GM08714 (cell line): ENCODE data around the gene ASPG.

Source experiments
- H3K4me3 ChIP-seq: fragments of 200-500 bp; sonication (Bioruptor generic); 2 replicates; pipeline ENCODE4 v1.5.1; 2014; ENCODE audit warnings: mild to moderate bottlenecking, low read length, inconsistent platforms
- ZNF274 ChIP-seq: IDR thresholded peaks from 2 replicates; pipeline ENCODE4 v1.6.1; 2012; ENCODE audit warnings: mild to moderate bottlenecking, low read depth, low read length

Gene ASPG

DNA sequence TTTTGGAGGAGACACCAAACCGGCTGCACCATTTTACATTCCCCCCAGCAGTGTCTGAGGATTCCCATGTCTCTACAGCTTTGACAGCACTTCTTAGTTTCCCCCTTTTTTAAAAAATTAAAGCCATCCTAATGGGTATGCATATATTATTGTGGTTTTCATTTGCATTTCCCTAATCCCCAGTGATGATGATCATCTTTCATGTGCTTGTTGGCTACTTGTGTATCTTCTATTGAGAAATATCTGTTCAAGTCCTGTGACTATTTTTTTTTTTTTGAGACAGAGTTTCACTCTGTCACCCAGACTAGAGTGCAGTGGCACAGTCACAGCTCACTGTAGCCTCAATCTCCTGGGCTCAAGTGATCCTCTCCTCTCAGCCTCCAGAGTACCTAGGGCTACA lies 23.2 kb upstream of the ASPG start:
- H3K4me3 ChIP-seq = no peak overlapping the region
- no peak for TF ChIP-seq ZNF274

DNA sequence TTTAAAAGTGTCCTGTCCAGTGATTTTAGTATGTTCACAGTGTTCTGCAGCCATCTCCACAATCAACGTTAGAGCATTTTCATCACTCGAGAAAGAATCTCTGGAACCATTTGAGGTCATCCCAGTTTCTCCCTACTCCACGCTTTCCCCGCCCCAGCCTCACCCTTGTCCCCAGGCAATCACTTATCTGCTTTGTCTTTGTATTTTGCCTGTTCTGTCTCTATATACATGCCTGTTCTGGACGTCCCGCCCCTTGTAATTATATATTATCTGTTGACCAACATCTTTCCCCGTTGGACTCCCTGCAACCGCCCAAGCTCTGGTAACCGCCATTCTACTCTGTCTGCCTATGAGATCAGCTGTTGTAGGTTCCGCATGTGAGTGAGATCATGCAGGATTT lies 21.5 kb upstream of the ASPG start:
- H3K4me3 ChIP-seq = no peak overlapping the region
- no peak for TF ChIP-seq ZNF274

DNA sequence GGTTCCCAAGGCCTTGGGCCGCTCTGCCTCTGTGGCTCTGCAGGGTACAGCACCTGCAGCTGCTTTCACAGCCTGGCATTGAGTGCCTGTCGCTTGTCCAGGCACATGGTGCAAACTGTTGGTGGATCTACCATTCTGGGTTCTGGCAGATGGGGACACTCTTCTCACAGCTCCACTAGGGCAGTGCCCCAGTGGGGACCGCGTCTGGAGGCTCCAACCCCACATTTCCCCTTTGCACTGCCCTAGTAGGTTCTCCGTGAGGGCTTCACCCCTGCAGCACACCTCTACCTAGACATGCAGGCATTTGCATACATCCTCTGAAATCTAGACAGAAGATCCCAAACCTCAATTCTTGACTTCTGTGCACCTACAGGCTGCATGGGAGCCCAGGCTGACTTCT lies 19.2 kb upstream of the ASPG start:
- no peak for TF ChIP-seq ZNF274
- no peak overlapping the region for H3K4me3 ChIP-seq

DNA sequence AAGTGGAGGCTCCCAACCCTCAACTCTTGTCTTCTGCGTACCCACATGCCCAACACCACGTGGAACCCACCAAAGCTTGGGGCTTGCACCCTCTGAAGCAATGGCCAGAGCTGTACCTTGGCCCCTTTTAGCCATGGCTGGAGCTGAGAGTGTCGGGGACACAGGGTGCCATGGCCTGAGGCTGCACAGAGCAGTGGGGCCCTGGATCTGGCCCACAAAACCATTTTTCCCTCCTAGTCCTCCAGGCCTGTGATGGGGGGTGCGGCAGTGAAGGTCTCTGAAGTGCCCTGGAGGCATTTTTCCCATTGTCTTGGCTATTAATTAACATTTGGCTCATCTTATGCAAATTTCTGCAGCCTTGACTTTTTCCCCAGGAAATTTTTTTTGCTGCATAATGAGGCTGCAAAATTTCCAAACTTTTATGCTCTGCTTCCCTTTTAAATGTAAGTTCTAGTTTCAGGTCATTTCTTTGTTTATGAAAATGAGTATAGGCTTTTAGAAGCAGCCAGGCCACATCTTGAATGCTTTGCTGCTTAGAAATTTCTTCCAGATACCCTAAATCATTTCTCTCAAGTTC lies 18.7 kb upstream of the ASPG start:
- H3K4me3 ChIP-seq = no peak overlapping the region

DNA sequence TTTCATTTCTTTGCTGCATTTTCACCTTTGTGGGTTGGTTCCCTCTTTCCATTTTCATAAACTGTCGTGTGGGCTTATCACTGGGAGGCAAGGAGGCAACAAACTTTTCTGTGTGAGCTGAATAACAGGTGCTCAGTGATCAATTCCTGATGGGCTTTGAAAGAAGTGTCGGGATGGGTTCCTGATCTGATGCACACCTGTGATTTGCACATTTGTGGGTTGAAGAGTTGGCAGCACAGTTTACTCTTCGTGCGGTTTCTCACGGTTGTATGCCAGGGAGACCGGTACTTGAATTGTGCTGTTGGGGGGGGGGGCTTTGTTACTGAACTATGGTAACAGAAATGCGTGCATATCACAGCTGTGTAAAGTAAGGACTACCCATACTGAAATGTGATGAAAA lies 16.0 kb upstream of the ASPG start:
- no peak for TF ChIP-seq ZNF274
- no peak overlapping the region for H3K4me3 ChIP-seq

More for the DNA sequence above, 18.7 kb upstream of the ASPG start:
- no peak for TF ChIP-seq ZNF274

DNA sequence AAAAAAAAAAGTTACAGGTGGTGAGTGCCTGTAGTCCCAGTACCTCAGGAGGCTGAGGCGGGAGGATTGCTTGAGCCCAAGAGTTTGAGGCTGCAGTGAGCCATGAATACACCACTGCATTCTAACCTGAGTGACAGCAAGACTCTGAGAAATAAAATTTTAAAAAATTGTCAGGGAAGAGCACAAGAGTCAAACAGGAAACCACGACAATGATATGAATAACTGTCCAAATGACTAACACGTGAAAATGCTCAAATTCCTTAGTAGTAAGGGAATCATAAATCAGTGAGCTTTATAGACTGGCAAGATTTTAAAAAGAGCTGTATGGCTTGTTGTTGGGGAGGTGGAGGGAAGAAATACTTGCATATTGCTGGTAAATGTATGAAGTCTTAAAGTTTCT lies 12.9 kb upstream of the ASPG start:
- H3K4me3 ChIP-seq = no peak overlapping the region
- TF ChIP-seq ZNF274 = no peak

DNA sequence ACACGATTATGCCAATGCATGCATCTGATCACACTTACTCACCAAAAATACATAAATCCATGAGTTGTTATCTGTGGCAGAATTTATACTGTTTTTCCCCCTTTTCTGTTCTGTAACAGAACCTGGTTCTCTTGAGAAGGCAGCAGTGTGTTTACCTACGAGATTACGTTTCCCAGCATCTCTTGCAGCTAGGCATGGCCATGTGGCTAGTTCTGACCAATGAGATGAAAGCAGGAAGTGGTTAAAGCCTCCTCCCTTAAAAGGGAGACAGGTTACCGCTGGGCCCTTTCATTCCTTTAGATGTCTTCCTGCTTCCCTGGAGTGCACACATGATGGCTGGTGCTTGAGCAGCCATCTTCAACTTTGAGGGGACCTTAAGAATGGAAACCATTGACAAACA lies 11.7 kb upstream of the ASPG start:
- no peak overlapping the region for H3K4me3 ChIP-seq
- no peak for TF ChIP-seq ZNF274

DNA sequence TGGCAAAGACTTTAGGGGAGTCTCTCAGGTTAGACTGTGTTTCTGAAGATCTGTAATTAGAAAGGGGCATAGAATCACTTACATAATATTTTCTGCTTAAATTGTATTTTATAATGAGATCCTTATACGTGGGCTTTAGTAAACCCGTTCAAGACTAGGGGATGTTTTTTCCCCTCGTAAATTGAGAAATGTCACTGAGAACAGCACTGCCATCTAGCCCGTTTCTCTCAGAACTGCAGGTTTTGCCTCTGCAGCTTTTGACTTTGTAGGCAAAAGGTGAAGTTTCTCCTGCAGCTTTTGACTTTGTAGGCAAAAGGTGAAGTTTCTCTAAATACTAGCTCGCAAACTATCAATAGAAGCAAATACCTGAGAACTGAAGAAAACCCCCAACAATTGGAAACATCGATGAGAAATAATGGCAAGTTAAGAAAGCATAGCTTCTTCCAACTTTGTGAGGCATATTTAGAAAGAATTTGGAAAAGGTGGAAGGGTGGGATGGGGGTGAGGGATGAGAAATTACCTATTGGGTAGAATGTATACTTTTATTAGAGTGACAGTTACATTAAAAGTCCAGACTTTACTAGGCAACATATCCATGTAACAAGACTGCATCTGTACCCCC lies 9.9 kb upstream of the ASPG start:
- no peak overlapping the region for H3K4me3 ChIP-seq

DNA sequence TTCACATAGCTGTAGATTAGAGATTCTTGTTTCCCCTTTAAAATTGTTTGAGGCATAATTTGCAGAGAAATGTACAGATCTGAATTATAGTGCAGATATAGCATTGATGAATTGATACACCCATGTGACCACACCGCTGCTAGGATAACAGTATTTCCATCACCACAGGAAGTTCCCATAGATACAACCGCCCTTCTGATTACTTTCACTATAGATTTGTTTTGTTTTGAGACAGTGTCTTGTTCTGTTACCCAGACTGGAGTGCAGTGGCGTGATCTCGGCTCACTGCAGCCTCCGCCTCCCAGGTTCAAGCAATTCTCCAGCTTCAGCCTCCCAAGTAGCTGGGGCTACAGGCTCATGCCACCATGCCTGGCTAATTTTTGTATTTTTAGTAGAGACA lies 8.8 kb upstream of the ASPG start:
- TF ChIP-seq ZNF274 = no peak
- H3K4me3 ChIP-seq = no peak overlapping the region

More for the DNA sequence above, 9.9 kb upstream of the ASPG start:
- TF ChIP-seq ZNF274 = no peak

DNA sequence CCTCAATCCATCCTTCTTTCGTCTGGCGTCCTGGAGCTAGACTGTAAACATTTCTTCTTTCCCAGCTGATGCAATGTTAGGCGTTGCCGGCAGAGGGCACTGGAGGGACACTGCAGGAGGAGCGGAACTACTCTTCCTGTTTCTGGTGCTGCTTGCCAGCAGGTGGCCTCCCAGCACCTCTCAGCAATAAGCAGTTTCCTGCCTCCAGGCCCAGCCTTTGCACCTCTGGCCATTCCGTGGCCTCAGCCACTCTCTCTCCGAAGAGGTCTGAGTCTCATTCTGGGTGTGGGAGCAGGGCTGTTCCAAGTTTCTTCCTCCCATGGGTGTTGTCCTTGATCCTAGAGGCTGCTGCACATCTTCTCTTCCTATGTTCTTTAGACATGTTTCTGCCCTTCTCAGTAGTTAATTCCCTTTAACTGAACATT lies 7.5 kb upstream of the ASPG start:
- no peak for TF ChIP-seq ZNF274
- no peak overlapping the region for H3K4me3 ChIP-seq

DNA sequence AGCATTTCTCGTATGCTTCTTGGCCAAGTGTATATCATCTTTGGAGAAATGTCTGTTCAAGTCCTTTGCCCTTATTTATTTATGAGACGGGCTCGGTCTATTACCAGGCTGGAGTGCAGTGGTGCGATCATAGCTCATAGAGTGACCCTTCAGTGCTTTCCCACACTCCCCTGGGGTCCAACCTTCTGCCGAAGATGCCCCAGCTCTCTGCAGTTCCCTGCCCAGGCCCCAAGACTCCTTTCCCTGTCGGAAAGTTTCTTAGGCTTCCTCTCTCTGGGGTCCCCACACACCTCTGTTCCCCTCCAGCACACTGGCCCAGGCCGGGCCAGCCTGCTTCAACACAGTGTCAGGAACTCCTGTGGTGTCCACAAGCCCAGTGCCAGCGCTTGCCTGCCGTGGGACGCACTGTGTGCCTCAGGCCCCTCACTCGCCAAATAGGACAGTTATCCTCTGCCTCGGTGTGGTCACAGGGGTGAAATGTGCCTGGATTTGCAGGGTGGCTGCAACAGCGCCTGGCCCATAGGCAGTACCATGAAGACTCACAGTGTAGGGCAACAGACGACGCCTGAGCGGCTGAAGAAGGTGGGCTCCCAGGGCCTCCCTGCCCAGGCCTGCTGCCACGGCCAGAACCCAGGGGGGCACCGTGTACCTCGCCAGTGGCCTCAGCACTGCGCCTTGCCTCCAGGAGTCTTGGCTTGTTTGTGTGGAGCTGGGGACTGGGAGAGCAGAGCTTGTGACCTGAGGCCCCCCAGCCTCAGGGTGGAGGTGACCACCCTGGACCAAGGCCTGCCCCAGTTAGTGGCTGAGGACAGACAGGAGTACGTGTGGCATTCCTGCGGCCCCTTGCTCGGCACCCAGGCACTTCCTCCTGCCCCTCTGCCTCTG lies 4.9 kb upstream of the ASPG start:
- H3K4me3 ChIP-seq = no peak overlapping the region
- TF ChIP-seq ZNF274 = no peak

DNA sequence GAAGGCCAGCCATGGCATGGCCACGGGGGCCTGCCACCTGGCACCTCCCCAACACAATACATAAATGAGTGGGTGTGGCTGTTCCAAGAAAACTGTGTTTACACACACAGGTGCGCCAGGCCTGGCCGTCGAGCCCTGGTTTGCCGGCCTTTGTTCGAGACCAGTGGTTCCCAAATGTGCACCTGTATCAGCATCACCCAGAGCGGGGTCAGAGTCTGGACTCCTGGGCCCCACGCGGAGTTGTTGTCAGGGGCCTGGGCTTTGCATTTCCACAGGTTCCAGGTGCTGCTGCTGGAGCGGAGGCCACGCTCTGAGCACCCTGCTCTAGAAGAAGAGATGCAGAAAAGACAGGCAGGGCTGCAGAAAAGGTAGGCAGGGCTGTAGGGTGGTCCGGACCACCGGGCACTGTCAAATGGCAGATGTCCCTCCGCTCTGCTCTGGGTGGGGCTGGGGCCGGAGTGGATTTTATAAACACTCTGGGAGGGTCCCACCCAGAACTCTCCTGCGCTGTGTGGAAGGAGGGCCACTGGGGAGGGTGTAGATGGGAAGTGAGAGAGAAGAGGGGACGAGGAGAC lies 4.2 kb upstream of the ASPG start:
- TF ChIP-seq ZNF274 = no peak
- no peak overlapping the region for H3K4me3 ChIP-seq

DNA sequence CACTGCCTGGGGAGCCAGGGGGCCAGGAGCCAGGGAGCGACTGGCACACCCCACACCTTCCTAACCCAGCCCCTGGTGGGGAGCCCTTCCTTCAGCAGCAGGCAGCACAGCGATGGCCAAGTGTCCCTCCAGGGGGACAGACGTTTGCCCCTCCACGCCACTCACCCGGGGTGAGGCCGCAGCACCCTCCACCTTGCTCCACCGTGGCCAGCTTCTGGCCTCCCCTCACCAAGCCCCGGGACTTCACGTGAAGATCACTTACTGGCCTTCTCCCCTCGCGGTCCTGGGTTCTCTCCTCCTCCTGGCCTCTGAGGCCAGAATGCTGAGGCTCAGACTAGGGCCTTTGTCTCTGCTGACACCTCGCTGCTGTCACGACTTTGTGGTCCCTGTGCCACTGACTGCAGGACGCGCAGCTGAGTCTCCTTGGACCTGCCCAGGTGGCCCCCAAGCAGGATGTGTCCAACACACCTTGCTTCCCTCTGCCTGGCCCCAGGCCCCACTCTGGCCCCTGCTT lies 3.5 kb upstream of the ASPG start:
- TF ChIP-seq ZNF274 = no peak
- no peak overlapping the region for H3K4me3 ChIP-seq

DNA sequence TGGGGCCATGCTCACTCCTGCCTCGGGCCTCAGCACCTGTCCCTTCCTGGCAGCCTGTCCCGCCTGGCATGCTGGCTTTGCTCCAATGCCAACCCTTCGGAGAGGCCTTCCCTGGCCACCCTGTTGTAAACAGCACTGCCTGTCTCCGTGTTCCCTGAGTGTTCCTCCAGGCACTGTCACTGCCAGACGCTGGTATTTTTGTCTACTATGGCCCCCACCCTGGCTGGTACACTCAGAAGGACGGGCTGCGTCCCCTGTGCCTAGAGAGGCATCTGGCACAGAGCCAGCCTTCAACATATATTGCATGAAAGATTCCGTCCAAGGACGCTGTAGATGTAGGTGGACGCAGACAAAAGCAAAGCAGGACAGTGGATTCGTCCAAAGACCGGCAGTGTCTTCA lies 2.7 kb upstream of the ASPG start:
- no peak overlapping the region for H3K4me3 ChIP-seq
- TF ChIP-seq ZNF274 = no peak
